Measurements from ENCODE around the gene RAB44. TPM values are rescaled to one million over a fixed set of nuclear protein-coding genes. Genes with fewer than 3 reads are reported as not detected.

The RAB44 gene
- total RNA-seq, 1 donor from 2014 or later, result not detected

DNA sequence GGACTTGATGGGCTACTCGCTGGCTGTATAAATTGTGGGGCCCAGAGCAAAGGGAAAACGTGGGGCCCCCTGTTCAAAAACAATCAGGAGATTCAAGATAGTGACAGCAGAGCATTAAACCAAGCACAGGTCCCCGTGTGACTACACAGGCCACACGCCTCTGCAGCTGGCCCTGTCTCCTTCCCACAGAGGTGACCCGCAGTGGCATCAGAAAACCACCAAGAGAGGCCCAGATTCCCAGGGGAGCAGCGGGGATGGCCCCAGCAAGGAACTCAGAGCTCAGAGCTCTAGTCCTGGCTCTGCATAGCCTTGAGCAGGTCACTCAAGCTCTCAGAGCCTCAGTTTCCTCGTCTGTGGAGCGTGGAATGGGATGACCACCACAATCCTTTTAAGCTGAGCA lies 84.0 kb downstream of the RAB44 start:
- Histone ChIP-seq H2AFZ (replicated peaks) (no peak overlapping the region), H3F3A (ENCODE audit: low read depth) (peaks cover 15% of the 10 kb centered on the region), H4K20me1 (ENCODE audit: low read depth) (no peaks in the 10 kb centered on the region), H3K79me2 (ENCODE audit: low read depth) (no peaks in the 10 kb centered on the region), H3K4me2 (no peak overlapping the region), H3K36me3 (no peaks in the 10 kb centered on the region), H3K4me3 (no peak overlapping the region), H3K27ac (no peak overlapping the region), H3K9me3 (ENCODE audit: low read depth) (no peaks in the 10 kb centered on the region), H3K9ac (no peak overlapping the region), H3K27me3 (peaks cover 8% of the 10 kb centered on the region), H3K4me1 (peaks cover 21% of the 10 kb centered on the region)
- no peaks in the 10 kb centered on the region for H3K36me3 Mint-ChIP-seq
- H3K4me3 Mint-ChIP-seq, result no peak overlapping the region
- H3K4me1 Mint-ChIP-seq, result peaks cover 46% of the 10 kb centered on the region
- DNase-seq (ENCODE audit: low spot score), result no peak
- H3K27ac Mint-ChIP-seq, result no peak overlapping the region
- no peaks in the 10 kb centered on the region for H3K9me3 Mint-ChIP-seq
- TF ChIP-seq, protein P1, sequence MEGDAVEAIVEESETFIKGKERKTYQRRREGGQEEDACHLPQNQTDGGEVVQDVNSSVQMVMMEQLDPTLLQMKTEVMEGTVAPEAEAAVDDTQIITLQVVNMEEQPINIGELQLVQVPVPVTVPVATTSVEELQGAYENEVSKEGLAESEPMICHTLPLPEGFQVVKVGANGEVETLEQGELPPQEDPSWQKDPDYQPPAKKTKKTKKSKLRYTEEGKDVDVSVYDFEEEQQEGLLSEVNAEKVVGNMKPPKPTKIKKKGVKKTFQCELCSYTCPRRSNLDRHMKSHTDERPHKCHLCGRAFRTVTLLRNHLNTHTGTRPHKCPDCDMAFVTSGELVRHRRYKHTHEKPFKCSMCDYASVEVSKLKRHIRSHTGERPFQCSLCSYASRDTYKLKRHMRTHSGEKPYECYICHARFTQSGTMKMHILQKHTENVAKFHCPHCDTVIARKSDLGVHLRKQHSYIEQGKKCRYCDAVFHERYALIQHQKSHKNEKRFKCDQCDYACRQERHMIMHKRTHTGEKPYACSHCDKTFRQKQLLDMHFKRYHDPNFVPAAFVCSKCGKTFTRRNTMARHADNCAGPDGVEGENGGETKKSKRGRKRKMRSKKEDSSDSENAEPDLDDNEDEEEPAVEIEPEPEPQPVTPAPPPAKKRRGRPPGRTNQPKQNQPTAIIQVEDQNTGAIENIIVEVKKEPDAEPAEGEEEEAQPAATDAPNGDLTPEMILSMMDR (IDR thresholded peaks at IDR 0.05), result no peak
- no peak for TF ChIP-seq EZH2 (IDR thresholded peaks at IDR 0.05)
- TF ChIP-seq EZH2phosphoT487 (IDR thresholded peaks at IDR 0.05), result no peak
- peaks cover 15% of the 10 kb centered on the region for H3K27me3 Mint-ChIP-seq (ENCODE audit: insufficient read depth, low read depth)

Small RNA genes lying within 50 kb of the gene (small RNA-seq; reads per million reads assigned to genes)
- gene RF00019, result not detected

Other genes with a start within 250 kb of the RAB44 start
- 26.1 and 31.9 TPM in 2 replicates for gene STK38, start 150.3 kb upstream of the RAB44 start, total RNA-seq (ENCODE audit: low replicate concordance)
- 267 and 297 TPM in 2 replicates for gene SRSF3, start 103.5 kb upstream of the RAB44 start, total RNA-seq (ENCODE audit: low replicate concordance)
- 7.0 and 14.1 TPM in 2 replicates for gene CDKN1A, start 19.1 kb upstream of the RAB44 start, total RNA-seq (ENCODE audit: low replicate concordance)
- 0.56 TPM in 1 of 2 replicates, not detected in the other for gene CPNE5, start 141.6 kb downstream of the RAB44 start, total RNA-seq (ENCODE audit: low replicate concordance)
- 81.6 and 93.1 TPM in 2 replicates for gene PPIL1, start 177.0 kb downstream of the RAB44 start, total RNA-seq (ENCODE audit: low replicate concordance)
- 17.8 and 21.2 TPM in 2 replicates for gene C6orf89, start 188.1 kb downstream of the RAB44 start, total RNA-seq (ENCODE audit: low replicate concordance)